Astrocyte of the hippocampus (primary cell): ENCODE results near the gene KAT2B.
A peak's percentile ranks its signal among the peaks of the same experiment; 100 is the strongest.
"Not testable (repeated sequence)": the region's sequence is repeated elsewhere in the genome, so short reads cannot be mapped to it uniquely, and the experiment has no call there.

Experiments used
- DNase-seq: peaks from one replicate; pipeline ENCODE4 v3.0.0; 2011; ENCODE audit warnings: low read depth, low spot score

KAT2B gene

GRCh38 chr3:20041197-20041780 lies 1.0 kb downstream of the KAT2B start:
- peak; percentile 86 for DNase-seq

GRCh38 chr3:20042331-20042730 lies 2.1 kb downstream of the KAT2B start:
- no peak for DNase-seq

GRCh38 chr3:20043396-20043795 lies 3.1 kb downstream of the KAT2B start:
- DNase-seq: peak; percentile 46

GRCh38 chr3:20043825-20044224 lies 3.6 kb downstream of the KAT2B start:
- DNase-seq: no peak

- DNase-seq: not testable (repeated sequence)
Measured at GRCh38 chr3:20045141-20045540, 4.9 kb downstream of the KAT2B start.

- DNase-seq: no peak
Measured at GRCh38 chr3:20046556-20046955, 6.3 kb downstream of the KAT2B start.

GRCh38 chr3:20047341-20047779 lies 7.1 kb downstream of the KAT2B start:
- DNase-seq: no peak

GRCh38 chr3:20047976-20048883 lies 8.0 kb downstream of the KAT2B start:
- no peak for DNase-seq

- no peak for DNase-seq
Measured at GRCh38 chr3:20051123-20051806, 11.0 kb downstream of the KAT2B start.

GRCh38 chr3:20052851-20053250 lies 12.6 kb downstream of the KAT2B start:
- DNase-seq: no peak

- peak; percentile 91 for DNase-seq
Measured at GRCh38 chr3:20054549-20054987, 14.3 kb downstream of the KAT2B start.

- DNase-seq: no peak
Measured at GRCh38 chr3:20055020-20055775, 15.0 kb downstream of the KAT2B start.

GRCh38 chr3:20055842-20056241 lies 15.6 kb downstream of the KAT2B start:
- no peak for DNase-seq

- DNase-seq: peak; percentile 23
Measured at GRCh38 chr3:20056725-20057611, 16.7 kb downstream of the KAT2B start.

- DNase-seq: peak; percentile 55
Measured at GRCh38 chr3:20057612-20058180, 17.4 kb downstream of the KAT2B start.

- DNase-seq: no peak
Measured at GRCh38 chr3:20059929-20060328, 19.7 kb downstream of the KAT2B start.

- no peak for DNase-seq
Measured at GRCh38 chr3:20060974-20061685, 20.9 kb downstream of the KAT2B start.

GRCh38 chr3:20062996-20063395 lies 22.8 kb downstream of the KAT2B start:
- no peak for DNase-seq

- DNase-seq: no peak
Measured at GRCh38 chr3:20064387-20064786, 24.1 kb downstream of the KAT2B start.
